GM12878 (cell line): Measurements from ENCODE around the gene DYRK1B. TPM values are rescaled to one million over a fixed set of nuclear protein-coding genes. Genes with fewer than 3 reads are reported as not detected.

Source experiments
- ATAC-seq: fragments of 200-7000 bp; cut with Tn5 transposase; 3 replicates; pipeline ENCODE4 v1.9.1; 2020; ENCODE audit warnings: mild to moderate bottlenecking, moderate library complexity
- BruUV-seq: library from RNA; stranded (reverse); fragments of 400-500 nt; replicated peaks from 2 replicates; lab custom pipeline; 2021; lab: Mats Ljungman, UMichigan
- CTCF ChIA-PET: fragments of 300-600 bp; sonication (Branson Sonifier 250); formaldehyde crosslinking; extraction: SDS; loops from one replicate; lab custom pipeline; 2021; ENCODE audit warnings: inconsistent platforms; lab: Yijun Ruan, JAX
- POLR2A ChIA-PET: fragments of 350-600 bp; formaldehyde crosslinking; extraction: SDS; loops from one replicate; lab custom pipeline; 2021; ENCODE audit warnings: inconsistent platforms; lab: Charles Lee
- RAD21 ChIA-PET: fragments of 300-600 bp; sonication (Branson Sonifier 250); formaldehyde crosslinking; loops from one replicate; lab custom pipeline; 2023; ENCODE audit warnings: antibody characterized with exemption; ENCODE audit not compliant: unreplicated experiment; lab: Charles Lee
- SMC1A ChIA-PET: fragments of 300-600 bp; sonication (Branson Sonifier 250); formaldehyde crosslinking; loops from one replicate; lab custom pipeline; 2023; ENCODE audit not compliant: unreplicated experiment, uncharacterized antibody; lab: Charles Lee
- DNase-seq: peaks from one replicate; pipeline ENCODE4 v3.0.0-alpha.2; 2011; ENCODE audit warnings: low read depth, low spot score
- FAIRE-seq: peaks from 3 replicates; lab custom pipeline; 2011; peaks lifted over from hg19 to GRCh38; lab: Jason Lieb, UNC
- H2AFZ ChIP-seq: 2 replicates; pipeline ENCODE4 v1.6.0; 2011; ENCODE audit warnings: low read depth, low read length, control low read depth; ENCODE audit not compliant: control insufficient read depth
- H3K27ac ChIP-seq: 2 replicates; pipeline ENCODE4 v1.5.1; 2011; ENCODE audit warnings: control low read depth; ENCODE audit not compliant: control insufficient read depth, insufficient read depth
- H3K27me3 ChIP-seq, 2 experiments: replicated peaks in 1 of 2; 2 replicates each; pipeline versions ENCODE4 v1.6.0 to v1.6.1; 2011; ENCODE audit warnings: low read length in 1 of 2; ENCODE audit not compliant: control insufficient read depth in 2 of 2, insufficient read depth in 2 of 2
- H3K36me3 ChIP-seq, 2 experiments: 2 replicates each; pipeline ENCODE4 v1.5.1; 2011; ENCODE audit warnings: low read length in 1 of 2; ENCODE audit not compliant: control insufficient read depth in 2 of 2, insufficient read depth in 2 of 2
- H3K4me1 ChIP-seq: 2 replicates; pipeline ENCODE4 v1.6.1; 2011; ENCODE audit warnings: mild to moderate bottlenecking, low read length, moderate library complexity, mixed read lengths; ENCODE audit not compliant: control insufficient read depth, insufficient read depth
- H3K4me2 ChIP-seq: 2 replicates; pipeline ENCODE4 v1.6.0; 2011; ENCODE audit warnings: control low read depth; ENCODE audit not compliant: control insufficient read depth, insufficient read depth
- H3K4me3 ChIP-seq: fragments of 200-600 bp; sonication (generic); 2 replicates; pipeline ENCODE4 v1.5.1; 2016
- H3K79me2 ChIP-seq: 2 replicates; pipeline ENCODE4 v1.6.0; 2011; ENCODE audit warnings: low read length; ENCODE audit not compliant: control insufficient read depth, insufficient read depth
- H3K9ac ChIP-seq: 2 replicates; pipeline ENCODE4 v1.8.0; 2011; ENCODE audit warnings: low read length, control low read depth, mixed read lengths; ENCODE audit not compliant: control insufficient read depth, insufficient read depth
- H3K9me3 ChIP-seq: replicated peaks from 3 replicates; pipeline ENCODE4 v1.5.1; 2011; ENCODE audit warnings: mild to moderate bottlenecking, low read length; ENCODE audit not compliant: control insufficient read depth, insufficient read depth
- H4K20me1 ChIP-seq: 2 replicates; pipeline ENCODE4 v1.6.0; 2011; ENCODE audit not compliant: control insufficient read depth, insufficient read depth
- EP300 ChIP-seq, 2 experiments: fragments of 150-350 bp in 1 of 2; IDR thresholded peaks; 2 replicates each; pipeline ENCODE4 v1.6.1; 2011 to 2012; ENCODE audit warnings: low read depth in 2 of 2, low read length in 2 of 2, borderline replicate concordance in 1 of 2, improper control_type of control experiment in 1 of 2, inconsistent platforms in 1 of 2; ENCODE audit not compliant: control insufficient read depth in 1 of 2
- ESRRA ChIP-seq: IDR thresholded peaks from 2 replicates; pipeline ENCODE4 v1.6.1; 2012; ENCODE audit warnings: mild to moderate bottlenecking, low read length, improper control_type of control experiment
- MYB ChIP-seq: fragments of 150-350 bp; IDR thresholded peaks from 2 replicates; pipeline ENCODE4 v1.6.1; 2014; ENCODE audit warnings: mild to moderate bottlenecking, low read depth, low read length, borderline replicate concordance
- NR2C2 ChIP-seq: IDR thresholded peaks from 2 replicates; pipeline ENCODE4 v1.6.1; 2011; ENCODE audit warnings: borderline replicate concordance, low read depth; ENCODE audit not compliant: control insufficient read depth, insufficient read length
- TAF1 ChIP-seq: IDR thresholded peaks from 2 replicates; pipeline ENCODE4 v1.6.1; 2011; ENCODE audit warnings: mild to moderate bottlenecking, low read depth, low read length, borderline replicate concordance
- ZBED1 ChIP-seq: IDR thresholded peaks from 2 replicates; pipeline ENCODE4 v1.6.1; 2016; ENCODE audit warnings: borderline replicate concordance
- ZNF207 ChIP-seq: fragments of 450-650 bp; IDR thresholded peaks from 2 replicates; pipeline ENCODE4 v1.6.1; 2014; ENCODE audit warnings: antibody characterized with exemption, mild to moderate bottlenecking, borderline replicate concordance
- WGBS: methylation state at CpG from one replicate; pipeline ENCODE4 v1.1.6; 2016; ENCODE audit warnings: low lambda C conversion rate; ENCODE audit not compliant: insufficient replicate concordance, insufficient coverage; ENCODE audit errors: missing lambda C conversion rate; 5-methylcytosine and 5-hydroxymethylcytosine counted together
- in situ Hi-C: fragments of 300-500 bp; cut with MboI; formaldehyde crosslinking; loops from 9 replicates; pipeline ENCODE4 v1.14.3; 2018; ENCODE audit warnings: mixed read lengths
- intact Hi-C: fragments of 100-400 bp; cut with micrococcal nuclease; formaldehyde crosslinking; loops from one replicate; pipeline ENCODE4 v1.14.2; 2022; ENCODE audit not compliant: unreplicated experiment
- polyA plus RNA-seq, 11 experiments: library from polyadenylated mRNA; depleted of rRNA in 4 of 11; unstranded in 6 of 11; stranded (reverse) in 5 of 11; fragments of >200 nt; fragmentation: Nextera tagmentation in 4 of 11; fragmentation: Illumina TruSeq in 1 of 11; extraction: Ambion mirVana in 4 of 11; extraction: Trizol in 1 of 11; gene quantifications; 1 replicate in 1 of 11; 2 replicates in 10 of 11; pipeline versions ENCODE4 v1.2.1 to v1.2.3, GENCODE V29; 2011 to 2016; ENCODE audit warnings: inconsistent platforms in 2 of 11, missing spikeins in 2 of 11, low read depth in 1 of 11
- total RNA-seq, 4 experiments: library from RNA; depleted of rRNA in 3 of 4; stranded (reverse); fragments of >200 nt in 3 of 4; fragmentation: Illumina TruSeq in 1 of 4; extraction: Trizol in 1 of 4; gene quantifications; 2 replicates each; pipeline versions ENCODE4 v1.2.1 to v1.2.3, GENCODE V29; 2013 to 2021
- TF ChIP-seq, protein P1 (sequence below): fragments of 450-650 bp; IDR thresholded peaks from 2 replicates; pipeline ENCODE4 v1.6.1; 2016; ENCODE audit warnings: mild to moderate bottlenecking
- TF ChIP-seq, protein P2 (sequence below): fragments of 450-650 bp; IDR thresholded peaks from 2 replicates; pipeline ENCODE4 v1.6.1; 2016; ENCODE audit warnings: mild to moderate bottlenecking
- TF ChIP-seq, protein P3 (sequence below): IDR thresholded peaks from 2 replicates; pipeline ENCODE4 v1.6.1; 2012; ENCODE audit warnings: low read depth, low read length, improper control_type of control experiment

Gene DYRK1B
- total and polyA plus RNA-seq, 10 of the 15 experiments (the other 5 are each of a cell fraction or from before 2014, with no cell fraction given): 0.07 to 10.2 (median 3.4) TPM; not detected in 1

DNA sequence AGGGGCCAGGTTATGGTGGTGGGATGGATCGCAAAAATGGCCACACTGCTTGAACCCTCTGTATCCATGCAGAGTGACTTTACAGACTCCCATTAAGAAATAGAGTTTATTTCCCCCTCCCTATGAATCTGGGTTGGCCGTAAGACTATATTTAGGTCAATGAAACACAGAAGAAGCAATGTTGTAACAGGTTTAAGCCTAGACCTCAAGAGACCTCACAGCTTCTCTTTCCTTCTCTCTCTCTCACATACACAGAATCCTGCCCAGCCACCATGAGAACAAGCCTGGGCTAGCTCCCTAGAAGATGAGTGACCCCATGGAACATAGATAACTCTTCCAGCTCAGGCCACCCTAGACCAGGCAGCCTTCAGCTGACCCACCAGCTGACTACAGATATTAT is 33.2 kb upstream of the DYRK1B start:
- Histone ChIP-seq H2AFZ (no peak overlapping the region), H3K4me1 (no peaks in the 10 kb centered on the region), H3K27ac (no peak overlapping the region), H4K20me1 (no peaks in the 10 kb centered on the region), H3K9me3 (no peaks in the 10 kb centered on the region), H3K36me3 (no peaks in the 10 kb centered on the region), H3K4me3 (no peak overlapping the region), H3K27me3 (no peaks in the 10 kb centered on the region), H3K79me2 (no peaks in the 10 kb centered on the region), H3K9ac (no peak overlapping the region), H3K4me2 (no peak overlapping the region)
- WGBS: 88% methylated on average over 2 of the region's 2 CpGs
- DNase-seq (no peak), ATAC-seq (no peak), FAIRE-seq (no peak)
- ChIA-PET POLR2A (no interaction called here), SMC1A (no interaction called here), RAD21 (no interaction called here), CTCF (no interaction called here)
- intact Hi-C loops: no loop called here
- BruUV-seq: no TSS peak
- in situ Hi-C loops: no loop called here
- no peak for TF ChIP-seq TAF1
- no peak for TF ChIP-seq ZBED1
- TF ChIP-seq EP300 (IDR thresholded peaks at IDR 0.05; ENCODE audit: borderline replicate concordance in 1 of 2, control insufficient read depth in 1 of 2, low read depth in 2 of 2, low read length in 2 of 2): no peak
- no peak for TF ChIP-seq MYB
- TF ChIP-seq, protein P1, sequence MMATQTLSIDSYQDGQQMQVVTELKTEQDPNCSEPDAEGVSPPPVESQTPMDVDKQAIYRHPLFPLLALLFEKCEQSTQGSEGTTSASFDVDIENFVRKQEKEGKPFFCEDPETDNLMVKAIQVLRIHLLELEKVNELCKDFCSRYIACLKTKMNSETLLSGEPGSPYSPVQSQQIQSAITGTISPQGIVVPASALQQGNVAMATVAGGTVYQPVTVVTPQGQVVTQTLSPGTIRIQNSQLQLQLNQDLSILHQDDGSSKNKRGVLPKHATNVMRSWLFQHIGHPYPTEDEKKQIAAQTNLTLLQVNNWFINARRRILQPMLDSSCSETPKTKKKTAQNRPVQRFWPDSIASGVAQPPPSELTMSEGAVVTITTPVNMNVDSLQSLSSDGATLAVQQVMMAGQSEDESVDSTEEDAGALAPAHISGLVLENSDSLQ: no peak
- no peak for TF ChIP-seq ZNF207
- TF ChIP-seq, protein P2, sequence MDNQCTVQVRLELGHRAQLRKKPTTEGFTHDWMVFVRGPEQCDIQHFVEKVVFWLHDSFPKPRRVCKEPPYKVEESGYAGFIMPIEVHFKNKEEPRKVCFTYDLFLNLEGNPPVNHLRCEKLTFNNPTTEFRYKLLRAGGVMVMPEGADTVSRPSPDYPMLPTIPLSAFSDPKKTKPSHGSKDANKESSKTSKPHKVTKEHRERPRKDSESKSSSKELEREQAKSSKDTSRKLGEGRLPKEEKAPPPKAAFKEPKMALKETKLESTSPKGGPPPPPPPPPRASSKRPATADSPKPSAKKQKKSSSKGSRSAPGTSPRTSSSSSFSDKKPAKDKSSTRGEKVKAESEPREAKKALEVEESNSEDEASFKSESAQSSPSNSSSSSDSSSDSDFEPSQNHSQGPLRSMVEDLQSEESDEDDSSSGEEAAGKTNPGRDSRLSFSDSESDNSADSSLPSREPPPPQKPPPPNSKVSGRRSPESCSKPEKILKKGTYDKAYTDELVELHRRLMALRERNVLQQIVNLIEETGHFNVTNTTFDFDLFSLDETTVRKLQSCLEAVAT: no peak
- TF ChIP-seq, protein P3, sequence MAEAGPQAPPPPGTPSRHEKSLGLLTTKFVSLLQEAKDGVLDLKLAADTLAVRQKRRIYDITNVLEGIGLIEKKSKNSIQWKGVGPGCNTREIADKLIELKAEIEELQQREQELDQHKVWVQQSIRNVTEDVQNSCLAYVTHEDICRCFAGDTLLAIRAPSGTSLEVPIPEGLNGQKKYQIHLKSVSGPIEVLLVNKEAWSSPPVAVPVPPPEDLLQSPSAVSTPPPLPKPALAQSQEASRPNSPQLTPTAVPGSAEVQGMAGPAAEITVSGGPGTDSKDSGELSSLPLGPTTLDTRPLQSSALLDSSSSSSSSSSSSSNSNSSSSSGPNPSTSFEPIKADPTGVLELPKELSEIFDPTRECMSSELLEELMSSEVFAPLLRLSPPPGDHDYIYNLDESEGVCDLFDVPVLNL: no peak
- no peak for TF ChIP-seq NR2C2
- no peak for TF ChIP-seq ESRRA
